Epithelial cell of esophagus (primary cell): ENCODE data around the gene POC1A.

Experiments used
- DNase-seq: peaks from one replicate; pipeline ENCODE4 v3.0.0; 2010; ENCODE audit warnings: low read depth
- H3K4me3 ChIP-seq: 2 replicates; pipeline ENCODE4 v1.5.1; 2011; ENCODE audit warnings: mild to moderate bottlenecking, low read length, control low read depth
- CTCF ChIP-seq: IDR thresholded peaks from 2 replicates; pipeline ENCODE4 v1.5.1; 2011; ENCODE audit warnings: low read depth, mild to moderate bottlenecking, low read length, control low read depth, inconsistent platforms; ENCODE audit not compliant: insufficient read depth; ENCODE audit errors: missing control alignments

The POC1A gene

GRCh38 chr3:52028572-52028971 is 125.7 kb downstream of the POC1A start:
- peak; percentile 52 for DNase-seq
- no peak overlapping the region for H3K4me3 ChIP-seq
- no peak for TF ChIP-seq CTCF

GRCh38 chr3:52026041-52026440 is 128.2 kb downstream of the POC1A start:
- no peak for TF ChIP-seq CTCF
- no peak for DNase-seq

GRCh38 chr3:52025453-52025852 is 128.8 kb downstream of the POC1A start:
- TF ChIP-seq CTCF, result no peak

More at GRCh38 chr3:52026041-52026440, 128.2 kb downstream of the POC1A start:
- no peak overlapping the region for H3K4me3 ChIP-seq

More at GRCh38 chr3:52025453-52025852, 128.8 kb downstream of the POC1A start:
- no peak for DNase-seq
- no peak overlapping the region for H3K4me3 ChIP-seq
